ENCODE results near the gene ARHGAP15. TPM values are rescaled to one million over a fixed set of nuclear protein-coding genes. Genes with fewer than 3 reads are reported as not detected.

The ARHGAP15 gene
- total and polyA plus RNA-seq, 4 donors, result 3.8 to 17.9 (median 13.2) TPM

DNA sequence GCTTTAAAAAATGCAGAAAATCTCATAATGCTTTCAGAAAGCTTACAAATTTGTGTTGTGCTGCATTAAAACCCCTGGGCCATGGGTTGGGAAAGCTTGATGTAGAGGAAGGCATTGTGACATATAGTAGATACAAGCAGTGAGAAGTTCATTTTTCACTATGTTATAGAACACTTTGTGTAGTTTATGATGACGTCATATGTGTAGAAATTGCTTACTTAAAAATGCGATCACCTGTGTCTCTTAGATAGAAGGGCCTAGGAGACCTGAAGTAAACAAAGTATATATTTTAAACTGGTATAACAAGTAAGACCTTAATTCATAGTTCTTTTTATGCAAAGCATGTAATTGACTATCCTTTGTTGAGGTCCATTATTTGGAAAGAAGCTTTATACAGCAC lies 393.5 kb downstream of the ARHGAP15 start:
- DNase-seq (ENCODE audit: low spot score), result no peak
- peaks cover 0 to 4% (median 0%) of the 10 kb centered on the region in 4 donors for H3K4me1 ChIP-seq (ENCODE audit: control insufficient read depth in 4 of 4, insufficient read depth in 4 of 4, low read length in 3 of 4)
- TF ChIP-seq MAX (IDR thresholded peaks at IDR 0.05) (no peak), TAF1 (conservative IDR thresholded peaks at IDR 0.05) (no peak), YY1 (IDR thresholded peaks at IDR 0.05) (no peak), RXRA (IDR thresholded peaks at IDR 0.05) (no peak), FOXA1 (IDR thresholded peaks at IDR 0.05) (no peak), HNF4G (IDR thresholded peaks at IDR 0.05) (no peak), ZBTB33 (IDR thresholded peaks at IDR 0.05) (no peak), ATF3 (IDR thresholded peaks at IDR 0.05) (no peak), FOXA2 (IDR thresholded peaks at IDR 0.05) (no peak)
- H3K9me3 ChIP-seq (ENCODE audit: control insufficient read depth in 4 of 4, low read length in 3 of 4), result no peaks in the 10 kb centered on the region
- no peaks in the 10 kb centered on the region for H3K36me3 ChIP-seq (ENCODE audit: control insufficient read depth in 4 of 4, insufficient read depth in 3 of 4, low read depth in 1 of 4, low read length in 3 of 4)
- H3K27ac ChIP-seq (ENCODE audit: low read depth in 1 of 2, low read length in 2 of 2), result no peak overlapping the region
- 87% methylated on average over 2 of the region's 2 CpGs for WGBS
- no peaks in the 10 kb centered on the region for H3K27me3 ChIP-seq (ENCODE audit: control insufficient read depth in 4 of 4, insufficient read depth in 4 of 4, low read length in 3 of 4)
- H3K9ac ChIP-seq (ENCODE audit: low read depth in 1 of 2, low read length in 2 of 2), result no peak overlapping the region
- no peak overlapping the region for H3K4me3 ChIP-seq (ENCODE audit: low read depth in 1 of 3, low read length in 3 of 3)

DNA sequence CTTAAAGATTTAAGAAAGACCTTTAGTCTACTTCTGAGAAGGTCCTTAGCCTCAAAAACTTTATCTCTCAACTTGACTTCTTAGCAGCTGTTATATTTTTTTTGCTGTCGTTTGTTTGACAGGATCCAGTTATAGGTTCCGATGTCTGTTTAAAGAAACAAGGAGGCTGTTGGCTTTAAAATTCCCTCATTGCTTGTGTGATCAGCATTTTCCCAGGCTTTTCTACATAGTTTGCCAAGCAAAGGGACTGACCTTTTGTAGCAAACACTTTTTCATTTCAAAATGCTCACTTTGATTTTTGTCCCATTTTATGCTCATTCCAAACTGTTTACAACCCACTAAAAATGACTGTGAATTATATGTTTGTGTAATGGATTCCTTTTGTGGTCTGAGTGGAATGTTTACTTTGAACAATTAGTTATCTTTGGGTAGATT lies 394.9 kb downstream of the ARHGAP15 start:
- Histone ChIP-seq H3K36me3 (ENCODE audit: control insufficient read depth in 4 of 4, insufficient read depth in 3 of 4, low read depth in 1 of 4, low read length in 3 of 4) (no peaks in the 10 kb centered on the region), H3K9ac (ENCODE audit: low read depth in 1 of 2, low read length in 2 of 2) (no peak overlapping the region), H3K27me3 (ENCODE audit: control insufficient read depth in 4 of 4, insufficient read depth in 4 of 4, low read length in 3 of 4) (no peaks in the 10 kb centered on the region), H3K27ac (ENCODE audit: low read depth in 1 of 2, low read length in 2 of 2) (no peak overlapping the region), H3K9me3 (ENCODE audit: control insufficient read depth in 4 of 4, low read length in 3 of 4) (no peaks in the 10 kb centered on the region), H3K4me1 (ENCODE audit: control insufficient read depth in 4 of 4, insufficient read depth in 4 of 4, low read length in 3 of 4) (peaks cover 0 to 4% (median 0%) of the 10 kb centered on the region in 4 donors), H3K4me3 (ENCODE audit: low read depth in 1 of 3, low read length in 3 of 3) (no peak overlapping the region)
- TF ChIP-seq TAF1 (conservative IDR thresholded peaks at IDR 0.05) (no peak), ZBTB33 (IDR thresholded peaks at IDR 0.05) (no peak), SP1 (IDR thresholded peaks at IDR 0.05) (peak; percentile 37), FOXA2 (IDR thresholded peaks at IDR 0.05) (no peak), GABPA (IDR thresholded peaks at IDR 0.05 in 1 of 2, conservative IDR thresholded peaks at IDR 0.05 in 1 of 2) (no peak), NR2F2 (IDR thresholded peaks at IDR 0.05) (peak; percentile 77), MAX (IDR thresholded peaks at IDR 0.05) (no peak), RXRA (IDR thresholded peaks at IDR 0.05) (peak in 1 of 2 donors; percentile 55), FOXA1 (IDR thresholded peaks at IDR 0.05) (no peak), JUND (IDR thresholded peaks at IDR 0.05) (no peak), ATF3 (IDR thresholded peaks at IDR 0.05) (no peak), RAD21 (IDR thresholded peaks at IDR 0.05) (no peak), HNF4G (IDR thresholded peaks at IDR 0.05) (no peak), YY1 (IDR thresholded peaks at IDR 0.05) (no peak), EGR1 (IDR thresholded peaks at IDR 0.05; ENCODE audit: low read depth in 2 of 2) (no peak), HNF4A (conservative IDR thresholded peaks at IDR 0.05) (no peak)
- TF ChIP-seq, protein P1, sequence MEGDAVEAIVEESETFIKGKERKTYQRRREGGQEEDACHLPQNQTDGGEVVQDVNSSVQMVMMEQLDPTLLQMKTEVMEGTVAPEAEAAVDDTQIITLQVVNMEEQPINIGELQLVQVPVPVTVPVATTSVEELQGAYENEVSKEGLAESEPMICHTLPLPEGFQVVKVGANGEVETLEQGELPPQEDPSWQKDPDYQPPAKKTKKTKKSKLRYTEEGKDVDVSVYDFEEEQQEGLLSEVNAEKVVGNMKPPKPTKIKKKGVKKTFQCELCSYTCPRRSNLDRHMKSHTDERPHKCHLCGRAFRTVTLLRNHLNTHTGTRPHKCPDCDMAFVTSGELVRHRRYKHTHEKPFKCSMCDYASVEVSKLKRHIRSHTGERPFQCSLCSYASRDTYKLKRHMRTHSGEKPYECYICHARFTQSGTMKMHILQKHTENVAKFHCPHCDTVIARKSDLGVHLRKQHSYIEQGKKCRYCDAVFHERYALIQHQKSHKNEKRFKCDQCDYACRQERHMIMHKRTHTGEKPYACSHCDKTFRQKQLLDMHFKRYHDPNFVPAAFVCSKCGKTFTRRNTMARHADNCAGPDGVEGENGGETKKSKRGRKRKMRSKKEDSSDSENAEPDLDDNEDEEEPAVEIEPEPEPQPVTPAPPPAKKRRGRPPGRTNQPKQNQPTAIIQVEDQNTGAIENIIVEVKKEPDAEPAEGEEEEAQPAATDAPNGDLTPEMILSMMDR (IDR thresholded peaks at IDR 0.05; ENCODE audit: low read depth, low read length, missing input control), result no peak
- TF ChIP-seq, protein P2, sequence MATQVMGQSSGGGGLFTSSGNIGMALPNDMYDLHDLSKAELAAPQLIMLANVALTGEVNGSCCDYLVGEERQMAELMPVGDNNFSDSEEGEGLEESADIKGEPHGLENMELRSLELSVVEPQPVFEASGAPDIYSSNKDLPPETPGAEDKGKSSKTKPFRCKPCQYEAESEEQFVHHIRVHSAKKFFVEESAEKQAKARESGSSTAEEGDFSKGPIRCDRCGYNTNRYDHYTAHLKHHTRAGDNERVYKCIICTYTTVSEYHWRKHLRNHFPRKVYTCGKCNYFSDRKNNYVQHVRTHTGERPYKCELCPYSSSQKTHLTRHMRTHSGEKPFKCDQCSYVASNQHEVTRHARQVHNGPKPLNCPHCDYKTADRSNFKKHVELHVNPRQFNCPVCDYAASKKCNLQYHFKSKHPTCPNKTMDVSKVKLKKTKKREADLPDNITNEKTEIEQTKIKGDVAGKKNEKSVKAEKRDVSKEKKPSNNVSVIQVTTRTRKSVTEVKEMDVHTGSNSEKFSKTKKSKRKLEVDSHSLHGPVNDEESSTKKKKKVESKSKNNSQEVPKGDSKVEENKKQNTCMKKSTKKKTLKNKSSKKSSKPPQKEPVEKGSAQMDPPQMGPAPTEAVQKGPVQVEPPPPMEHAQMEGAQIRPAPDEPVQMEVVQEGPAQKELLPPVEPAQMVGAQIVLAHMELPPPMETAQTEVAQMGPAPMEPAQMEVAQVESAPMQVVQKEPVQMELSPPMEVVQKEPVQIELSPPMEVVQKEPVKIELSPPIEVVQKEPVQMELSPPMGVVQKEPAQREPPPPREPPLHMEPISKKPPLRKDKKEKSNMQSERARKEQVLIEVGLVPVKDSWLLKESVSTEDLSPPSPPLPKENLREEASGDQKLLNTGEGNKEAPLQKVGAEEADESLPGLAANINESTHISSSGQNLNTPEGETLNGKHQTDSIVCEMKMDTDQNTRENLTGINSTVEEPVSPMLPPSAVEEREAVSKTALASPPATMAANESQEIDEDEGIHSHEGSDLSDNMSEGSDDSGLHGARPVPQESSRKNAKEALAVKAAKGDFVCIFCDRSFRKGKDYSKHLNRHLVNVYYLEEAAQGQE (IDR thresholded peaks at IDR 0.05), result no peak
- WGBS, result 51% methylated on average over 2 of the region's 2 CpGs
- DNase-seq (ENCODE audit: low spot score), result no peak

Measured in liver (tissue), 9 donors.